Measurements from ENCODE around the gene COL4A2.

Gene COL4A2

GRCh38 chr13:110294146-110294545, 12.9 kb upstream of the COL4A2 start:
- no peak for DNase-seq (ENCODE audit: extremely low read depth, low read depth)

GRCh38 chr13:110294622-110295021, 12.5 kb upstream of the COL4A2 start:
- no peak for DNase-seq (ENCODE audit: extremely low read depth, low read depth)
- no peak overlapping the region for H3K4me3 ChIP-seq (replicated peaks; ENCODE audit: low read depth, low read length)
- no peak for TF ChIP-seq CTCF (IDR thresholded peaks at IDR 0.05; ENCODE audit: low read depth, low read length, missing control alignments)

More at GRCh38 chr13:110294146-110294545, 12.9 kb upstream of the COL4A2 start:
- TF ChIP-seq CTCF (IDR thresholded peaks at IDR 0.05; ENCODE audit: low read depth, low read length, missing control alignments) = no peak
- H3K4me3 ChIP-seq (replicated peaks; ENCODE audit: low read depth, low read length) = no peak overlapping the region

- TF ChIP-seq CTCF (IDR thresholded peaks at IDR 0.05; ENCODE audit: low read depth, low read length, missing control alignments) = no peak
- DNase-seq (ENCODE audit: extremely low read depth, low read depth) = no peak
- no peak overlapping the region for H3K4me3 ChIP-seq (replicated peaks; ENCODE audit: low read depth, low read length)
Observed at GRCh38 chr13:110297011-110297410, 10.1 kb upstream of the COL4A2 start.

GRCh38 chr13:110297766-110298504, 9.1 kb upstream of the COL4A2 start:
- DNase-seq (ENCODE audit: extremely low read depth, low read depth) = no peak
- no peak overlapping the region for H3K4me3 ChIP-seq (replicated peaks; ENCODE audit: low read depth, low read length)
- TF ChIP-seq CTCF (IDR thresholded peaks at IDR 0.05; ENCODE audit: low read depth, low read length, missing control alignments) = no peak

- no peak for DNase-seq (ENCODE audit: extremely low read depth, low read depth)
- no peak for TF ChIP-seq CTCF (IDR thresholded peaks at IDR 0.05; ENCODE audit: low read depth, low read length, missing control alignments)
- no peak overlapping the region for H3K4me3 ChIP-seq (replicated peaks; ENCODE audit: low read depth, low read length)
Observed at GRCh38 chr13:110298505-110299282, 8.4 kb upstream of the COL4A2 start.

GRCh38 chr13:110299283-110299840, 7.7 kb upstream of the COL4A2 start:
- TF ChIP-seq CTCF (IDR thresholded peaks at IDR 0.05; ENCODE audit: low read depth, low read length, missing control alignments) = no peak
- DNase-seq (ENCODE audit: extremely low read depth, low read depth) = no peak
- H3K4me3 ChIP-seq (replicated peaks; ENCODE audit: low read depth, low read length) = no peak overlapping the region
